Adrenal gland (tissue), 5 donors: ENCODE results near the gene PCBD2.

Experiments used
- POLR2A ChIP-seq, 2 donors: fragments of 450-650 bp; IDR thresholded peaks; one replicate each; pipeline ENCODE4 v1.6.1; 2017; ENCODE audit warnings: antibody characterized with exemption in 2 of 2, mild to moderate bottlenecking in 2 of 2, moderate library complexity in 1 of 2
- TF ChIP-seq, protein P1 (sequence below), 6 experiments: fragments of 450-650 bp in 4 of 6; fragments of 200-600 bp in 2 of 6; sonication (generic) in 1 of 6; IDR thresholded peaks; 1 replicate in 5 of 6; 2 replicates in 1 of 6; pipeline versions ENCODE4 v1.5.1 to v1.8.0; 2016 to 2021; ENCODE audit warnings: antibody characterized with exemption in 6 of 6, mild to moderate bottlenecking in 2 of 6, moderate library complexity in 1 of 6
- donor health status: DM: no; HTN: no; CAD: no.

DNA sequence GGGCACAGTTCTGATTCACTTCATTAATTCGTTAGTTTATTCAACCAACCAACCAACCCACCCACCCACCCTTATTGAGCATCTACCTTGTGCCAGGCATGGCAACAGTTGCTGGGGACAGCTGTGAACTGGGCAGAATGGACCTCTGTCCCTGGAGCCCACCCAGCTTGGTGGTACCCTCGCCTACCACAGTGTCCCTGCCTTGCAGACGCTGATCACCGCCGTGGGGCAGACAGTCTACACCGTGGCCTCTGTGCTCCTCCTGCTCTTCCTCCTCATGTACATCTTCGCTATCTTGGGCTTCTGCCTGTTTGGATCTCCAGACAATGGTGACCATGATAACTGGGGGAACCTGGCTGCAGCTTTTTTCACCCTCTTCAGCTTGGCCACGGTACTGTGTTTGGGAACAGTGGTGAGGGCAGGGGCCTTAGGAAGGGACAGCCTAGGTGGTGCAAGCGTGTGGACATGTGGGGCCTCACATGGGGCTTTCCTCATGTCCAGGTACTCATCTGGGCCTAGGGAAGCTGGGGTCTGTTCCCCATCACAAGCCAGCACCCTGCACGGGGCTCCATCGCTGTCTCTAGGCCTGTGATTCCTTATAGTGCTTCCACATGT is 102.9 kb downstream of the PCBD2 start:
- no peak for TF ChIP-seq POLR2A (IDR thresholded peaks at IDR 0.05)
- TF ChIP-seq, protein P1, sequence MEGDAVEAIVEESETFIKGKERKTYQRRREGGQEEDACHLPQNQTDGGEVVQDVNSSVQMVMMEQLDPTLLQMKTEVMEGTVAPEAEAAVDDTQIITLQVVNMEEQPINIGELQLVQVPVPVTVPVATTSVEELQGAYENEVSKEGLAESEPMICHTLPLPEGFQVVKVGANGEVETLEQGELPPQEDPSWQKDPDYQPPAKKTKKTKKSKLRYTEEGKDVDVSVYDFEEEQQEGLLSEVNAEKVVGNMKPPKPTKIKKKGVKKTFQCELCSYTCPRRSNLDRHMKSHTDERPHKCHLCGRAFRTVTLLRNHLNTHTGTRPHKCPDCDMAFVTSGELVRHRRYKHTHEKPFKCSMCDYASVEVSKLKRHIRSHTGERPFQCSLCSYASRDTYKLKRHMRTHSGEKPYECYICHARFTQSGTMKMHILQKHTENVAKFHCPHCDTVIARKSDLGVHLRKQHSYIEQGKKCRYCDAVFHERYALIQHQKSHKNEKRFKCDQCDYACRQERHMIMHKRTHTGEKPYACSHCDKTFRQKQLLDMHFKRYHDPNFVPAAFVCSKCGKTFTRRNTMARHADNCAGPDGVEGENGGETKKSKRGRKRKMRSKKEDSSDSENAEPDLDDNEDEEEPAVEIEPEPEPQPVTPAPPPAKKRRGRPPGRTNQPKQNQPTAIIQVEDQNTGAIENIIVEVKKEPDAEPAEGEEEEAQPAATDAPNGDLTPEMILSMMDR (IDR thresholded peaks at IDR 0.05), result no peak
